Mesendoderm (in vitro differentiated cells): Measurements from ENCODE around the gene MOB3B.

Experiments used
- DNase-seq: peaks from one replicate; pipeline ENCODE4 v3.0.0; 2013
- H2AK5ac ChIP-seq: 2 replicates; pipeline ENCODE4 v1.6.1; 2013; ENCODE audit warnings: low read length, inconsistent platforms
- H2BK120ac ChIP-seq: 2 replicates; pipeline ENCODE4 v1.6.1; 2013; ENCODE audit warnings: low read depth, mild to moderate bottlenecking, low read length, moderate library complexity, mixed read lengths
- H2BK15ac ChIP-seq: replicated peaks from 2 replicates; pipeline ENCODE4 v1.6.1; 2013; ENCODE audit warnings: low read depth, mild to moderate bottlenecking, moderate library complexity
- H2BK5ac ChIP-seq: 2 replicates; pipeline ENCODE4 v1.6.1; 2013; ENCODE audit warnings: low read length, inconsistent platforms
- H3K18ac ChIP-seq: 2 replicates; pipeline ENCODE4 v1.6.1; 2013; ENCODE audit warnings: mild to moderate bottlenecking, low read length, mixed read lengths
- H3K23ac ChIP-seq: one replicate; pipeline ENCODE4 v1.6.1; 2013; ENCODE audit warnings: low read length
- H3K27ac ChIP-seq: 2 replicates; pipeline ENCODE4 v1.5.1; 2013; ENCODE audit warnings: low read depth, mild to moderate bottlenecking, inconsistent platforms, low read length, moderate library complexity
- H3K27me3 ChIP-seq: 2 replicates; pipeline ENCODE4 v1.6.1; 2013; ENCODE audit warnings: low read length, control low read depth, mild to moderate bottlenecking, inconsistent platforms; ENCODE audit not compliant: insufficient read depth, poor library complexity
- H3K36me3 ChIP-seq: 2 replicates; pipeline ENCODE4 v1.6.1; 2013; ENCODE audit warnings: low read length, inconsistent platforms; ENCODE audit not compliant: control insufficient read depth, insufficient read depth
- H3K4ac ChIP-seq: one replicate; pipeline ENCODE4 v1.6.1; 2013; ENCODE audit warnings: low read depth, mild to moderate bottlenecking, low read length, moderate library complexity
- H3K4me1 ChIP-seq: 2 replicates; pipeline ENCODE4 v1.6.1; 2013; ENCODE audit warnings: low read depth, low read length, inconsistent platforms; ENCODE audit not compliant: control insufficient read depth
- H3K4me2 ChIP-seq: 2 replicates; pipeline ENCODE4 v1.6.1; 2013; ENCODE audit warnings: low read length
- H3K4me3 ChIP-seq: 2 replicates; pipeline ENCODE4 v1.5.1; 2013; ENCODE audit warnings: mild to moderate bottlenecking, low read length
- H3K56ac ChIP-seq: one replicate; pipeline ENCODE4 v1.6.1; 2013; ENCODE audit warnings: low read length
- H3K79me1 ChIP-seq: 2 replicates; pipeline ENCODE4 v1.6.1; 2013; ENCODE audit warnings: low read length, inconsistent platforms
- H3K79me2 ChIP-seq: 2 replicates; pipeline ENCODE4 v1.6.1; 2013; ENCODE audit warnings: mild to moderate bottlenecking, low read length; ENCODE audit not compliant: control insufficient read depth, insufficient read depth
- H3K9ac ChIP-seq: 2 replicates; pipeline ENCODE4 v1.6.1; 2013; ENCODE audit warnings: low read length, inconsistent platforms
- H4K5ac ChIP-seq: one replicate; pipeline ENCODE4 v1.6.1; 2013; ENCODE audit warnings: low read length
- H4K8ac ChIP-seq: one replicate; pipeline ENCODE4 v1.6.1; 2013; ENCODE audit warnings: low read depth, mild to moderate bottlenecking, control low read depth, low read length, moderate library complexity
- WGBS: extraction: QIAGEN DNeasy Blood & Tissue Kit; methylation state at CpG from one replicate; pipeline ENCODE4 v1.1.7; 2013; ENCODE audit warnings: low lambda C conversion rate, missing lambda C conversion rate; ENCODE audit not compliant: insufficient coverage; ENCODE audit errors: extremely low coverage; 5-methylcytosine and 5-hydroxymethylcytosine counted together

Gene MOB3B

DNA sequence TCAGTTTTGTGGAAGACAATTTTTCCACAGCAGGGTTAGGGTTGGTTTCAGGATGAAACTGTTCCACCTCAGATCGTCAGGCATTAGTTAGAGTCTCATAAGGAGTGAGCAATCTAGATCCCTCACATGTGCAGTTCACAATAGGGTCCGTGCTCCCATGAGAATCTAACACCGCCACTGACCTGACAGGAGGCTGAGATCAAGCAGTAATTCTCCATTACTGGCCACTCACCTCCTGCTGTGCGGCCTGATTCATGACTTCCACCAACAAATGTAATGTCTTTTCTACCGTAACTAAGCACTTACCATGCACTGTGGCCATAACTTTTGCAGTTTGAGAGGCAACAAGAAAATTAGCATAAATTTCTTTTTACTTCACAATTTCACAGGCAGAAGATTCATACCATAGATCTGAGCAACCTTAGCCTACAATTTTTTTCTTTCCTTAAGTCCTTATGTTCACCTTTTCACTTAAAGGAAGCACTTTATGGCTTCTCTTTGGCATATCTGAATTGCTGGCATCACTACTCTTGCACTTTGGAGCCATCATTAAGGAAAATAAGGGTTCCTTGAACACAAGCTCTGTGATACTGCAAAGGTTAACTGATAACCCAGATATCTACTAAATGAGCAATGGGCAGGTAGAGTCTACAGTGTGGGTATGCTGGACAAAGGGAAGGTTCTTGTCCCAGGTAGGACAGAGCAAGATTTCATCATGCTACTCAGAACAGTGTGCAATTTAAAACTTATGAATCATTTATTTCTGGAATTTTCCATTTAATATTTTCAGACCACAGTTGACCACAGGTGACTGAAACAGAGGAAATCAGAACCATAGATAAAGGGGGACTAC is 88.5 kb downstream of the MOB3B start:
- H2AK5ac ChIP-seq, result no peak overlapping the region
- H3K4me2 ChIP-seq, result no peak overlapping the region
- H3K4me1 ChIP-seq, result no peaks in the 10 kb centered on the region
- no peak overlapping the region for H2BK15ac ChIP-seq
- H3K27me3 ChIP-seq, result no peaks in the 10 kb centered on the region
- no CpG with 5 or more reads among the region's 5 CpGs for WGBS
- H3K4me3 ChIP-seq, result no peak overlapping the region
- H3K27ac ChIP-seq, result no peak overlapping the region
- no peak overlapping the region for H3K23ac ChIP-seq
- no peak overlapping the region for H3K56ac ChIP-seq
- no peaks in the 10 kb centered on the region for H3K79me2 ChIP-seq
- H3K79me1 ChIP-seq, result no peaks in the 10 kb centered on the region
- no peak overlapping the region for H4K5ac ChIP-seq
- no peak overlapping the region for H2BK5ac ChIP-seq
- no peak overlapping the region for H3K4ac ChIP-seq
- no peak for DNase-seq
- H3K9ac ChIP-seq, result no peak overlapping the region
- no peak overlapping the region for H4K8ac ChIP-seq
- H3K36me3 ChIP-seq, result no peaks in the 10 kb centered on the region
- H3K18ac ChIP-seq, result no peak overlapping the region
- no peak overlapping the region for H2BK120ac ChIP-seq

DNA sequence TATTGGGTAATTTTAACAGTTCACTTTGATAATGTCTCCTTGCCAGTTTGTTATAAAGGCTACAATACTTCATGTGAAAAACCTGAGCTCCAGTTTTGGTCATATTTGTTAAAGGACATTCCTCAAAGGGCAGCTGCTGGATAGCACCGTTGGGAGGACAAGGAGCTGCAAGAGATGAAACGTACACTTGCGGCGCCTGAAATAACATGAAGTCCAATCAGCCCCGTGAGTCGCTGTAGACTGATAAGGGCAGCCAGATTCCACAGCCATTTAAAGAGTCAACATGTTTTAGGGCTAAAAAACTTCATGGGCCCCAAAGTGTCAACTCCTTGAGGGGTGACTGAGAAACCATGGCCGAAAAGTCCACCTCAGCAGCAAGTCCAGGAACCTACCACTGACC is 91.1 kb downstream of the MOB3B start:
- Histone ChIP-seq H3K4me1 (no peaks in the 10 kb centered on the region), H3K79me2 (no peaks in the 10 kb centered on the region), H2BK15ac (no peak overlapping the region), H3K4me3 (no peak overlapping the region), H4K8ac (no peak overlapping the region), H3K36me3 (no peaks in the 10 kb centered on the region), H2AK5ac (no peak overlapping the region), H3K27ac (no peak overlapping the region), H3K79me1 (no peaks in the 10 kb centered on the region), H2BK120ac (no peak overlapping the region), H3K56ac (no peak overlapping the region), H3K27me3 (no peaks in the 10 kb centered on the region), H4K5ac (no peak overlapping the region), H3K9ac (no peak overlapping the region), H3K4ac (no peak overlapping the region), H3K23ac (no peak overlapping the region), H2BK5ac (no peak overlapping the region), H3K18ac (no peak overlapping the region), H3K4me2 (no peak overlapping the region)
- WGBS, result no CpG with 5 or more reads among the region's 7 CpGs
- no peak for DNase-seq

DNA sequence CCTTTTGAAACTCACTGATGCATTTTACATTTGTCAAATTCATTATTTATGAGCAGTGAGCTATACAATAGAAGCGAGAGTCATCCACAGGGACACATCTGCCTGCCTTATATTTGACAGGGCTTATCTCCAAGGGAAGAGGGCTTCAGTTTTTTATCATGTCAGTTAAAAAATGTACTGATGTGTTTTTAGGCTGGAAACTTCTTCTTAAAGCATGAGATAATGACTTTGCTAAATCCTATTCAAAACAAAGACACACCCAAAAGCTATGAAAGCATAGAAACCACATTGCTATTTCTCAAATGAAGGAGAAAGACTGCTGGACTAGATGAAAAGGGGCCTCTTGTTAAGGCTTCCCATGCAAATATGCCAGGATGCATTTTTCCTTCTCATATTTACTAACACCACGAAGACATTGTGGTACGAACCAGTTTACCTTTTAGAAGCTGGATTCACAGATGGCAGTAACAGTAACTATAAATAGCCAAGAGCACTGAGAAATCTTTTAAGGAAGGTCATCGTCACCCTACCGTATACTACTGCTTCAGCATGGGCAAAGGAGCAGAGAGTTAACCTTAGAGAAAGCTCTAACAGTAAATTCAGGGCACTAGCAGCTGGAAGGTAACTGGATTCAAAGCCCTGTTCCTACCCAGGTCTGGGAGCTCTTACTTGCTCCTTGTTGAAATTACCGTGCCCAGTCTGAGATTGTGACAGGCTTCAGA is 91.8 kb downstream of the MOB3B start:
- whole genome bisulfite sequencing, result no CpG with 5 or more reads among the region's 6 CpGs
- Histone ChIP-seq H2BK120ac (no peak overlapping the region), H3K4me2 (no peak overlapping the region), H3K23ac (no peak overlapping the region), H3K4ac (no peak overlapping the region), H4K5ac (no peak overlapping the region), H3K79me1 (no peaks in the 10 kb centered on the region), H2BK5ac (no peak overlapping the region), H3K4me3 (no peak overlapping the region), H4K8ac (no peak overlapping the region), H3K27me3 (no peaks in the 10 kb centered on the region), H2AK5ac (no peak overlapping the region), H3K56ac (no peak overlapping the region), H3K9ac (no peak overlapping the region), H3K79me2 (no peaks in the 10 kb centered on the region), H2BK15ac (no peak overlapping the region), H3K36me3 (no peaks in the 10 kb centered on the region), H3K18ac (no peak overlapping the region), H3K4me1 (no peaks in the 10 kb centered on the region), H3K27ac (no peak overlapping the region)
- no peak for DNase-seq

DNA sequence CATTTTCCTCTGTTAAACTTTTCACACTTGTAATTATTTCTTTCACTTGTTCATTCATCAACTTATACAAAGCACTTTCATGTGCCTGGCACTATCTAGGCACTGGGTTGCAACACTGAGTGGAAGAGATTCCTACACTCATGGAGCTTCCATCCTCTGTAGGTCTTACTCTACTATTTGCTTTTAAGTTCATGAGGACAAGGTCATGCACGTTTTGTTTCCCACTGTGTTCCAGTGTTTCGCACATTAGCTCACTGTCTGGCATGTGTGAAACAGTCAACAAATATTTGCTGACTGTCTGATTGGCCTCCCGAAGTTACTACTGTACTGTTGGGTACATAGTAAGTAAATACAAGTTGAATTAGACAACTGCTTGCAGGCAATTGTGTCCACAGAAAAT is 93.4 kb downstream of the MOB3B start:
- Histone ChIP-seq H3K36me3 (no peaks in the 10 kb centered on the region), H3K27me3 (no peaks in the 10 kb centered on the region), H2BK5ac (no peak overlapping the region), H3K4me3 (no peak overlapping the region), H3K27ac (no peak overlapping the region), H2BK120ac (no peak overlapping the region), H3K23ac (no peak overlapping the region), H3K79me1 (no peaks in the 10 kb centered on the region), H3K79me2 (no peaks in the 10 kb centered on the region), H2BK15ac (no peak overlapping the region), H3K4ac (no peak overlapping the region), H2AK5ac (no peak overlapping the region), H4K5ac (no peak overlapping the region), H3K4me2 (no peak overlapping the region), H3K18ac (no peak overlapping the region), H3K9ac (no peak overlapping the region), H3K56ac (no peak overlapping the region), H3K4me1 (no peaks in the 10 kb centered on the region), H4K8ac (no peak overlapping the region)
- WGBS, result no CpG with 5 or more reads among the region's 3 CpGs
- DNase-seq, result no peak

DNA sequence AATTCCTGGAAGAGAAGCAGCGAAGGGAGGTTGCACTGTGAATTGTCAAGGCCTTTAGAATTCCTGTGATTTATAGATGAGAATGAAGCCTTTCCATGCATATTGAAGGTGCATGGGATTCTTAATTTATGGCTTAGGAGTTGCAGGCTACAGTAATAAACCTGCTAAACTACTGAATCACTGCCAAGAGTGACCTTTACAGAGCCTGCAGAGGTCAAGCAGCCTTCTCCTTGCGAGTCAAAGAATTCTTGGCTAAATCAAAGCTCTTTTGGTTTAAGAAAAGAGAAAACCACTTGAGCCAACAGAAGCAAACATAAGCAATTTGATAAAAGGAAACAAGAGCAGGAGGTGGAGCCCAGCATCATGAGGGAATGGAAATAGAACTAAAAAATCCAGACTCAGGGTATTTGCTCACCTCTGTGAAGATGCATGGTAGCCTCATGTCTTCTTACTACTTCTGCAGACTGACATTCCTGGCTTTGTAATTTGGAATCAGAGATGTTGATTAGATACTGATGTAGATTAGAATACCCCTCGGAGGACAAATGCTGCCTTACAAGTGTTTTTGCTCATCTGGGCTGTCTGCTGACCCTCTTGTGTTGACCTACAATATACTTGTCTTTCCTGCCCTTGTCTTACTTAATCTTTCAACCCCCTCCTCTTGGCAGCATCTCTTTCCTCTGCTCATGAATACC is 95.8 kb downstream of the MOB3B start:
- H3K27ac ChIP-seq, result no peak overlapping the region
- peak; percentile 64 for DNase-seq
- no peaks in the 10 kb centered on the region for H3K4me1 ChIP-seq

More for the DNA sequence above, 95.8 kb downstream of the MOB3B start:
- Histone ChIP-seq H4K8ac (no peak overlapping the region), H3K4me2 (no peak overlapping the region), H3K56ac (no peak overlapping the region), H3K4me3 (no peak overlapping the region), H2AK5ac (no peak overlapping the region), H3K79me2 (no peaks in the 10 kb centered on the region), H3K23ac (no peak overlapping the region), H3K18ac (no peak overlapping the region), H4K5ac (no peak overlapping the region), H2BK120ac (no peak overlapping the region), H3K4ac (no peak overlapping the region), H2BK15ac (no peak overlapping the region), H3K27me3 (no peaks in the 10 kb centered on the region), H3K79me1 (no peaks in the 10 kb centered on the region), H3K9ac (no peak overlapping the region), H3K36me3 (no peaks in the 10 kb centered on the region), H2BK5ac (no peak overlapping the region)
- no CpG with 5 or more reads among the region's 3 CpGs for WGBS
